ENCODE measurements around the gene MRTFB. TPM values are rescaled to one million over a fixed set of nuclear protein-coding genes. Genes with fewer than 3 reads are reported as not detected.

The MRTFB gene
- total RNA-seq, 1 experiment from 2014 or later: 29.5 TPM

DNA sequence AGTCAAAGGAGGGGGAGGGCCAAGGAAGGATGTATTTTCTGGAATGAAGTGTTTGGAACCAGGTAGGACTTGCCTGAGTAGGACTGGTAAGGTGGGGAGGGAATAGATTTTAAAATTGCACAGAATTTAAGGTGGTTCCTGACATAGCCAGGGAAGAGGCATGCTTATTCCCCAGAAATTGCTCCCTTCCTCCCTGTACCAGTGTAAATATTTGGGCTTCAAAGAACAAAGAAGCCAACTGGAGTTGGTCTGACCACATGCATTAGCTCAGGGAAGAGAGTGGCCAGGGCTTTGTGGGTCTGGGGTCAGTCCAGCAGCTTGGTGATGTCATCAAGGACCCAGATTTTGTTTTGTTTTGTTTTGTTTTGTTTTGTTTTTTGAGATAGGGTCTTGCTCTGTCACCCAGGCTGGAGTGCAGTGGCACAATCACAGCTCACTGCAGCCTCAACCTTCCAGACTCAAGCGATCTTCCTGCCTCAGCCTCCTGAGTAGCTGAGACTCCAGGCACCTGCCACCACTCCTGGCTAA is 9.3 kb upstream of the MRTFB start:
- no peak overlapping the region for H3K27ac Mint-ChIP-seq (ENCODE audit: unreplicated experiment)
- BruUV-seq (replicated peaks): no TSS peak
- Histone ChIP-seq H3K4me3 (ENCODE audit: low read depth, low read length) (no peak overlapping the region), H3K4me1 (no peaks in the 10 kb centered on the region), H3K9me3 (no peaks in the 10 kb centered on the region), H3K36me3 (ENCODE audit: control insufficient read depth, insufficient read depth, low read length) (no peaks in the 10 kb centered on the region), H3K27me3 (replicated peaks; ENCODE audit: control insufficient read depth, insufficient read depth, low read length) (no peaks in the 10 kb centered on the region)
- POLR2A ChIA-PET: no interaction called here
- CTCF ChIA-PET: interaction anchor here (0.6 to 0.7 kb wide), 2 partner anchors 14 to 235 kb away, joined by 3 to 8 read pairs; no protein-coding TSS in a partner anchor
- no peak overlapping the region for H3K4me3 Mint-ChIP-seq (ENCODE audit: unreplicated experiment)
- no peaks in the 10 kb centered on the region for H3K27me3 Mint-ChIP-seq (ENCODE audit: insufficient read depth, unreplicated experiment)
- H3K9me3 Mint-ChIP-seq (ENCODE audit: unreplicated experiment): peaks cover 5% of the 10 kb centered on the region
- TF ChIP-seq, protein P1, sequence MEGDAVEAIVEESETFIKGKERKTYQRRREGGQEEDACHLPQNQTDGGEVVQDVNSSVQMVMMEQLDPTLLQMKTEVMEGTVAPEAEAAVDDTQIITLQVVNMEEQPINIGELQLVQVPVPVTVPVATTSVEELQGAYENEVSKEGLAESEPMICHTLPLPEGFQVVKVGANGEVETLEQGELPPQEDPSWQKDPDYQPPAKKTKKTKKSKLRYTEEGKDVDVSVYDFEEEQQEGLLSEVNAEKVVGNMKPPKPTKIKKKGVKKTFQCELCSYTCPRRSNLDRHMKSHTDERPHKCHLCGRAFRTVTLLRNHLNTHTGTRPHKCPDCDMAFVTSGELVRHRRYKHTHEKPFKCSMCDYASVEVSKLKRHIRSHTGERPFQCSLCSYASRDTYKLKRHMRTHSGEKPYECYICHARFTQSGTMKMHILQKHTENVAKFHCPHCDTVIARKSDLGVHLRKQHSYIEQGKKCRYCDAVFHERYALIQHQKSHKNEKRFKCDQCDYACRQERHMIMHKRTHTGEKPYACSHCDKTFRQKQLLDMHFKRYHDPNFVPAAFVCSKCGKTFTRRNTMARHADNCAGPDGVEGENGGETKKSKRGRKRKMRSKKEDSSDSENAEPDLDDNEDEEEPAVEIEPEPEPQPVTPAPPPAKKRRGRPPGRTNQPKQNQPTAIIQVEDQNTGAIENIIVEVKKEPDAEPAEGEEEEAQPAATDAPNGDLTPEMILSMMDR (IDR thresholded peaks at IDR 0.05; ENCODE audit: insufficient read depth in 1 of 2, low read depth in 1 of 2, low read length in 1 of 2, severe bottlenecking in 1 of 2, unreplicated experiment in 1 of 2): no peak
- no peaks in the 10 kb centered on the region for H3K36me3 Mint-ChIP-seq (ENCODE audit: insufficient read depth, unreplicated experiment)
- intact Hi-C loops (cut with micrococcal nuclease; ENCODE audit: unreplicated experiment): no loop called here
- H3K4me1 Mint-ChIP-seq (ENCODE audit: low read depth, unreplicated experiment): no peaks in the 10 kb centered on the region
- no peak for DNase-seq

DNA sequence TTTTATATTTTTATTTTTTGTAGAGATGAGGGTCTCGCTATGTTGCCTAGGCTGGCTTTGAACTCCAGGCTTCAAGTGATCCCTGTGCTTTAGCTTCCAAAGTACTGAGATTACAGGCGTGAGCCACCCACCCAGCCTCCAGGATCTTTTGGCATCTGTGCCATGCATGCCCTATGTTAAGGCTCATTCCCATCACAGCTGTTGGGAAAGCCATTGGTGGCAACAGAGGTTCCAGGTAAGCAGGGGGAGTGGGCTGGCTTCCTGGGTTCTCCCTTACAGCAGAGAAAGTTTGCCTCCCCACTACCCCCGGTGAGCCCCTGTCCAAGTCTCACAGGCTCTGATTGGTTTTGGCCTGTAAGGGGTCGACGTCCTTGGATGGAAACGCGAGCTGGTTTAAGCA is 8.9 kb upstream of the MRTFB start:
- BruUV-seq (replicated peaks): no TSS peak
- H3K9me3 Mint-ChIP-seq (ENCODE audit: unreplicated experiment): peaks cover under 1% of the 10 kb centered on the region
- no peak overlapping the region for H3K27ac Mint-ChIP-seq (ENCODE audit: unreplicated experiment)
- H3K36me3 ChIP-seq (ENCODE audit: control insufficient read depth, insufficient read depth, low read length): no peaks in the 10 kb centered on the region
- no peaks in the 10 kb centered on the region for H3K4me1 Mint-ChIP-seq (ENCODE audit: low read depth, unreplicated experiment)
- ChIA-PET POLR2A (no interaction called here), CTCF (no interaction called here)
- H3K4me3 Mint-ChIP-seq (ENCODE audit: unreplicated experiment): no peak overlapping the region
- no peaks in the 10 kb centered on the region for H3K27me3 ChIP-seq (replicated peaks; ENCODE audit: control insufficient read depth, insufficient read depth, low read length)
- H3K4me3 ChIP-seq (ENCODE audit: low read depth, low read length): no peak overlapping the region
- H3K4me1 ChIP-seq: no peaks in the 10 kb centered on the region
- no peak for DNase-seq
- TF ChIP-seq, protein P1 (IDR thresholded peaks at IDR 0.05; ENCODE audit: insufficient read depth in 1 of 2, low read depth in 1 of 2, low read length in 1 of 2, severe bottlenecking in 1 of 2, unreplicated experiment in 1 of 2): no peak
- no peaks in the 10 kb centered on the region for H3K27me3 Mint-ChIP-seq (ENCODE audit: insufficient read depth, unreplicated experiment)
- intact Hi-C loops (cut with micrococcal nuclease; ENCODE audit: unreplicated experiment): no loop called here
- no peaks in the 10 kb centered on the region for H3K36me3 Mint-ChIP-seq (ENCODE audit: insufficient read depth, unreplicated experiment)
- H3K9me3 ChIP-seq: no peaks in the 10 kb centered on the region

DNA sequence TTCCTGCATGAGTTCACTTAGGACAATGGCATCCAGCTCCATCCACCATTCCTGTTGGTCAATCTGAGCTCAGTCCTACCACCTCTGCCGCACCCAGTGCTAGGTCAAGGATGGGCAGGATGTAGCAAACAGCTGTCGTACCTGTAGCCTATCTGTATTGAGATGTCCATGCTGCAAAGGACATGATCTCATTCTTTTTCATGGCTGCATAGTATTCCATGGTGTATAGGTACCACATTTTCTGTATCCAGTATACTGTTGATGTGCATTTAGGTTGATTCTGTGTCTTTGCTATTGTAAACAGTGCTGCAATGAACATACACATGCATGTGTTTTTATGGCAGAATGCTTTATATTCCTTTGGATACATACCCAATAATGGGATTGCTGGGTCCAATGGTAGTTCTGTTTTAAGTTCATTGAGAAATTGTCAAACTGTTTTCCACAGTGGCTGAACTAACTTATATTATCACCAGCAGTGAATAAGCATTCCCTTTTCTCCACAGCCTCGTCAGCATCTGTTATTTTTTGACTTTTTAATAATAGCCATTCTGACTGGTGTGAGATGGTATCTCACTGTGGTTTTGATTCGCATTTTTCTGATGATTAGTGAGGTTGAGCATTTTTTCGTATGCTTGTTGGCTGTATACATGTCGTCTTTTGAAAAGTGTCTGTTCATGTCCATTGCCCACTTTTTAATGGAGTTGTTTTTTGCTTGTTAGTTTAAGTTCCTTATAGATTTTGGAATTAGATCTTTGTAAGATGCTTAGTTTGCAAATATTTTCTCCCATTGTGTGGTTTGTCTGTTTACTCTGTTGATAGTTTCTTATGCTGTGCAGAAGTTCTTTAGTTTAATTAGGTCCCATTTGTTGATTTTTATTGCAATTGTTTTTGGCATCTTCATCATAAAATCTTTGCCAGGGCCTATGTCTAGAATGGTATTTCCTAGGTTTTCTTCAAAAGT is 7.2 kb upstream of the MRTFB start:
- TF ChIP-seq, protein P1 (IDR thresholded peaks at IDR 0.05; ENCODE audit: insufficient read depth in 1 of 2, low read depth in 1 of 2, low read length in 1 of 2, severe bottlenecking in 1 of 2, unreplicated experiment in 1 of 2): no peak
- Mint-ChIP-seq H3K4me3 (ENCODE audit: unreplicated experiment) (no peak overlapping the region), H3K27me3 (ENCODE audit: insufficient read depth, unreplicated experiment) (no peaks in the 10 kb centered on the region), H3K27ac (ENCODE audit: unreplicated experiment) (no peak overlapping the region), H3K4me1 (ENCODE audit: low read depth, unreplicated experiment) (no peaks in the 10 kb centered on the region), H3K36me3 (ENCODE audit: insufficient read depth, unreplicated experiment) (no peaks in the 10 kb centered on the region), H3K9me3 (ENCODE audit: unreplicated experiment) (no peaks in the 10 kb centered on the region)
- intact Hi-C loops (cut with micrococcal nuclease; ENCODE audit: unreplicated experiment): no loop called here
- ChIA-PET CTCF (interaction anchor here (0.6 kb wide), 1 partner anchor 170 kb away, joined by 3 read pairs; no protein-coding TSS in a partner anchor), POLR2A (no interaction called here)
- no TSS peak for BruUV-seq (replicated peaks)
- no peak overlapping the region for H3K4me3 ChIP-seq (ENCODE audit: low read depth, low read length)
- H3K27me3 ChIP-seq (replicated peaks; ENCODE audit: control insufficient read depth, insufficient read depth, low read length): no peaks in the 10 kb centered on the region
- DNase-seq: no peak
- H3K4me1 ChIP-seq: no peaks in the 10 kb centered on the region
- H3K36me3 ChIP-seq (ENCODE audit: control insufficient read depth, insufficient read depth, low read length): no peaks in the 10 kb centered on the region
- H3K9me3 ChIP-seq: no peaks in the 10 kb centered on the region
